Upper lobe of left lung (tissue), 6 donors: Measurements from ENCODE around the gene GPR75. TPM values are rescaled to one million over a fixed set of nuclear protein-coding genes. Genes with fewer than 3 reads are reported as not detected.

ENCODE experiments used
- ATAC-seq, 2 donors: fragments of 200-7000 bp; cut with Tn5 transposase; one replicate each; pipeline ENCODE4 v1.9.1; 2022; ENCODE audit warnings: mild to moderate bottlenecking in 2 of 2, moderate library complexity in 2 of 2; ENCODE audit not compliant: low FRiP score in 2 of 2
- DNase-seq, 2 donors: peaks; one replicate each; pipeline ENCODE4 v3.0.0-alpha.2; 2019 to 2020
- H3K27ac ChIP-seq, 4 donors: fragments of 200-600 bp; sonication (generic); one replicate each; pipeline ENCODE4 v1.5.1; 2016 to 2019
- H3K27me3 ChIP-seq, 4 donors: fragments of 200-600 bp; sonication (generic); one replicate each; pipeline ENCODE4 v1.5.1; 2017 to 2019
- H3K36me3 ChIP-seq, 4 donors: fragments of 200-600 bp; sonication (generic); one replicate each; pipeline ENCODE4 v1.5.1; 2016 to 2019
- H3K4me1 ChIP-seq, 4 donors: fragments of 200-600 bp; sonication (generic); one replicate each; pipeline ENCODE4 v1.5.1; 2018 to 2019
- H3K4me3 ChIP-seq, 4 donors: fragments of 200-600 bp; sonication (generic); one replicate each; pipeline ENCODE4 v1.5.1; 2017 to 2019; ENCODE audit warnings: mild to moderate bottlenecking in 2 of 4, moderate library complexity in 1 of 4
- H3K9me3 ChIP-seq, 4 donors: fragments of 200-600 bp; sonication (generic); one replicate each; pipeline ENCODE4 v1.5.1; 2018 to 2019
- EP300 ChIP-seq, 4 donors: sonication (generic); formaldehyde crosslinking; IDR thresholded peaks; one replicate each; pipeline ENCODE4 v1.5.1; 2017; ENCODE audit warnings: antibody characterized with exemption in 4 of 4, control low read depth in 2 of 4
- POLR2A ChIP-seq, 4 donors: fragments of 450-650 bp; IDR thresholded peaks; one replicate each; pipeline ENCODE4 v1.5.1; 2016 to 2017; ENCODE audit warnings: antibody characterized with exemption in 4 of 4, mild to moderate bottlenecking in 2 of 4
- POLR2AphosphoS5 ChIP-seq, 2 donors: sonication (generic); formaldehyde crosslinking; IDR thresholded peaks; one replicate each; pipeline ENCODE4 v1.5.1; 2017; ENCODE audit warnings: antibody characterized with exemption in 2 of 2
- WGBS, 2 donors: methylation state at CpG; one replicate each; pipeline ENCODE4 v1.1.5; 2017 to 2018; 5-methylcytosine and 5-hydroxymethylcytosine counted together
- total RNA-seq, 6 donors: library from RNA; depleted of rRNA in 4 of 6; stranded (reverse); fragments of >200 nt in 4 of 6; gene quantifications; one replicate each; pipeline versions ENCODE4 v1.1.0 to v1.2.1, GENCODE V29; 2016 to 2021
- TF ChIP-seq, protein P1 (sequence below), 6 experiments: fragments of 450-650 bp in 4 of 6; fragments of 200-600 bp in 2 of 6; sonication (generic) in 2 of 6; IDR thresholded peaks; one replicate each; pipeline ENCODE4 v1.5.1; 2016 to 2019; ENCODE audit warnings: antibody characterized with exemption in 6 of 6
- donor health status: DM: no; HTN: no; CAD: no; lungs with moderate emphysema.
- donor health status: DM: no; HTN: yes; CAD: no; lungs with severe emphysema.

Gene GPR75
- total RNA-seq, 6 donors from 2014 or later = 1.6 to 14.7 (median 3.1) TPM

DNA sequence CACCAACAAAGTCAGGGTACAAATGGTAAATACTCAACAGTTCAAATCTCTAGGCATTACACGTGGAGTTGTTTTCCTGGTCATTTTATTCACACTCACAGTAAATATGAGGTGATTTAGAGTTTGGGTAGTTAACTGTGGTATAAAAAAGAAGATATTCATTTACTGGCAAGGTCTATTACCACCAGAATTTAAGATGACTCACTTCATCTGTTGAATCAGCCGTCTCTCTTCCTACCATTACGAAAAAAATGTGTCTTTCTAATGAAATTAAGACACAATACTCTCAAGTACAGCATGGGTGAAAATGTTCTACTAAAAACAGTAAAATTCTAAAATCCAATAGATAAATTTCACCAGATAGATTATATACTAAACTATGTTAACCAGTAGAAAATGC, 21.0 kb upstream of the GPR75 start:
- TF ChIP-seq EP300 (IDR thresholded peaks at IDR 0.05) (no peak), POLR2A (IDR thresholded peaks at IDR 0.05) (no peak), POLR2AphosphoS5 (IDR thresholded peaks at IDR 0.05) (no peak)
- TF ChIP-seq, protein P1, sequence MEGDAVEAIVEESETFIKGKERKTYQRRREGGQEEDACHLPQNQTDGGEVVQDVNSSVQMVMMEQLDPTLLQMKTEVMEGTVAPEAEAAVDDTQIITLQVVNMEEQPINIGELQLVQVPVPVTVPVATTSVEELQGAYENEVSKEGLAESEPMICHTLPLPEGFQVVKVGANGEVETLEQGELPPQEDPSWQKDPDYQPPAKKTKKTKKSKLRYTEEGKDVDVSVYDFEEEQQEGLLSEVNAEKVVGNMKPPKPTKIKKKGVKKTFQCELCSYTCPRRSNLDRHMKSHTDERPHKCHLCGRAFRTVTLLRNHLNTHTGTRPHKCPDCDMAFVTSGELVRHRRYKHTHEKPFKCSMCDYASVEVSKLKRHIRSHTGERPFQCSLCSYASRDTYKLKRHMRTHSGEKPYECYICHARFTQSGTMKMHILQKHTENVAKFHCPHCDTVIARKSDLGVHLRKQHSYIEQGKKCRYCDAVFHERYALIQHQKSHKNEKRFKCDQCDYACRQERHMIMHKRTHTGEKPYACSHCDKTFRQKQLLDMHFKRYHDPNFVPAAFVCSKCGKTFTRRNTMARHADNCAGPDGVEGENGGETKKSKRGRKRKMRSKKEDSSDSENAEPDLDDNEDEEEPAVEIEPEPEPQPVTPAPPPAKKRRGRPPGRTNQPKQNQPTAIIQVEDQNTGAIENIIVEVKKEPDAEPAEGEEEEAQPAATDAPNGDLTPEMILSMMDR (IDR thresholded peaks at IDR 0.05) = no peak
- Histone ChIP-seq H3K9me3 (no peaks in the 10 kb centered on the region), H3K4me1 (no peaks in the 10 kb centered on the region), H3K27me3 (no peaks in the 10 kb centered on the region), H3K4me3 (no peak overlapping the region), H3K36me3 (peaks cover 15 to 75% (median 29%) of the 10 kb centered on the region in 4 donors), H3K27ac (no peak overlapping the region)
- no peak for DNase-seq
- WGBS, 2 donors = 83 to 88% methylated on average over 3 of the region's 3 CpGs
- peak in 1 of 2 donors; percentile 31 for ATAC-seq

DNA sequence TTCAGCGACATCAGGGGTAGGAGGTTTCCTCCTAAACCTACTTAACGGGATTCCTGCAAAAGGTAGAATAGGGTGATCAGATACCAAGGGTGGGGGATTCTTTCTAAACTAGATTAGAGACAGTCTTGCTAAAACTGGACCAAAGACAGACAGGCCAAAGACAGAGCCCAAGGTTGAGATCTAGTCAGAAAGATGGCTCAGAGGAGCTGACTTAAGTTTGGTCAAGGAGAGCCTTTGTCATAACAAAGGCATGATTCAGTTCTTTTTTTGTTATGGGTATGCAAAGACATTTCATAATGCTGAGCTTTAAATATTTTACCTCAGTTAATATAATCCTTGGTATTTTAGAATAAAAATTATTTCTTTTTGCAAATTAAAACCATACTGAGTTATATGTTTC, 17.8 kb upstream of the GPR75 start:
- WGBS, 2 donors = 96 to 97% methylated on average over 2 of the region's 2 CpGs
- no peak for DNase-seq
- H3K27me3 ChIP-seq = no peaks in the 10 kb centered on the region
- H3K36me3 ChIP-seq = peaks cover 19 to 72% (median 35%) of the 10 kb centered on the region in 4 donors
- ATAC-seq = no peak
- no peaks in the 10 kb centered on the region for H3K4me1 ChIP-seq
- H3K9me3 ChIP-seq = no peaks in the 10 kb centered on the region
- no peak overlapping the region for H3K27ac ChIP-seq
- H3K4me3 ChIP-seq = no peak overlapping the region
- TF ChIP-seq POLR2AphosphoS5 (IDR thresholded peaks at IDR 0.05) = no peak
- TF ChIP-seq POLR2A (IDR thresholded peaks at IDR 0.05) = no peak
- TF ChIP-seq, protein P1 (IDR thresholded peaks at IDR 0.05) = no peak

DNA sequence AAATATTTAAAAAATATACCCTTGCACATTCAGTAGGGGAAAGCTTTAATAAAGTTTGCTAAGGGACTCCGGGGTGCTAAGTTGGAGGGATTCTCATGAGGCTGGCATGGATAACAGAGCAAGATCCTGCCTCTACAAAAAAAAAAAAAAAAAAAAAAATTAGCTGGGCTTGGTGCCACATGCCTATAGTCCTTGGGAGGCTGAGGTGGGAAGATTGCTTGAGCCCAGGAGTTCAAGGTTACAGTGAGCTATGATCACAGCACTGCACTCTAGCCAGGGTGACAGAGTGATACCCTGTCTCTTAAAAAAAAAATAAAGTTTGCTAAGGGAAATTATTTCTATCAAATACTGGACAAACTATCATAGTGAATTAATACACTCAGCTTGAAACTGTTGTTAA, 17.3 kb upstream of the GPR75 start:
- Histone ChIP-seq H3K27ac (no peak overlapping the region), H3K36me3 (peaks cover 15 to 68% (median 35%) of the 10 kb centered on the region in 4 donors), H3K27me3 (no peaks in the 10 kb centered on the region), H3K4me1 (no peaks in the 10 kb centered on the region), H3K9me3 (no peaks in the 10 kb centered on the region), H3K4me3 (no peak overlapping the region)
- WGBS, 2 donors = 0 to 47% methylated on average over 1 of the region's 1 CpG
- TF ChIP-seq, protein P1 (IDR thresholded peaks at IDR 0.05) = no peak
- no peak for TF ChIP-seq EP300 (IDR thresholded peaks at IDR 0.05)
- no peak for TF ChIP-seq POLR2A (IDR thresholded peaks at IDR 0.05)
- TF ChIP-seq POLR2AphosphoS5 (IDR thresholded peaks at IDR 0.05) = no peak
- ATAC-seq = no peak
- no peak for DNase-seq

DNA sequence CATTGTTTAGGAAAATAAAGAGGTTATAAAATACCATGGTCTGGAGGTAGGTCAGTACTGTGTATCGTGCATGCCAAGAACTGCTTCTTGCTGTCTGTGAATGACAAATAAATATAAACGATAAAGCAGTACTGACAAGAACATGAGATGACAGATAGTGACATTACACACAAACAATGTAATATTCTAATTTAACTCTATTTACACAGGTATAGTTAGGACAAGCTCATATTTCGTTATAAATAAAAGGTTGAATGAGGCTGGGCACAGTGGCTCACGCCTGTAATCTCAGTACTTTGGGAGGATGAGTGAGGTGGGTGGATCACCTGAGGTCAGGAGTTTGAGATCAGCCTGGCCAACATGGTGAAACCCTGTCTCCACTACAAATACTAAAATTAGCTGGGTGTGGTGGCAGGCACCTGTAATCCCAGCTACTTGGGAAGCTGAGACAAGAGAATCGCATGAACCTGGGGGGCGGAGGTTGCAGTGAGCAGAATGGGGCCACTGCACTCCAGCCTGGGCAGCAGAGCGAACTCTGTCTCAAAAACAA, 14.7 kb upstream of the GPR75 start:
- H3K36me3 ChIP-seq = peaks cover 11 to 64% (median 42%) of the 10 kb centered on the region in 4 donors
- H3K4me1 ChIP-seq = no peaks in the 10 kb centered on the region
- ATAC-seq (no peak), DNase-seq (no peak)
- H3K27ac ChIP-seq = no peak overlapping the region
- no peaks in the 10 kb centered on the region for H3K9me3 ChIP-seq
- no peaks in the 10 kb centered on the region for H3K27me3 ChIP-seq
- TF ChIP-seq, protein P1 (IDR thresholded peaks at IDR 0.05) = no peak
- TF ChIP-seq POLR2AphosphoS5 (IDR thresholded peaks at IDR 0.05) (no peak), POLR2A (IDR thresholded peaks at IDR 0.05) (no peak), EP300 (IDR thresholded peaks at IDR 0.05) (no peak)
- H3K4me3 ChIP-seq = no peak overlapping the region
- WGBS, 2 donors = 92 to 95% methylated on average over 7 of the region's 7 CpGs

DNA sequence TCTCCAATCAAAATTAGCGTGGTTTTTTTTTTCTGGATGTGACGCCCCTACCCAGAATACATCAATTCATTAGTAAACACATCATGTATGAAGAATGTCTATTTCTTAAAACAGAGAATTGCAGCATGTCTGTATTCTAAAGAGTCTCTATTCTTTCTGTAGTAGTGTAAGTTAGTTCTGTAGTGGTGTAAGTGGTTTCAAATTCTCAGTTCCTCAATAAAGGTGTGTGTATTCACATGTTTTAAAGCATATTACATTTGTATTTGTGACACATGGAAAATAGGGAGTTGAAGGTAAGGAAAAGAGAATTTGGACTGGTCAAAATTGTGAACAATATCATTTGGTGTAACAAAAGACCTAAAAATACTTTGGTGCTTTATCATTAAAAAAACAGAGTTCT, 8.0 kb upstream of the GPR75 start:
- H3K27me3 ChIP-seq = no peaks in the 10 kb centered on the region
- ATAC-seq (no peak), DNase-seq (no peak)
- no peak overlapping the region for H3K4me3 ChIP-seq
- TF ChIP-seq EP300 (IDR thresholded peaks at IDR 0.05) (no peak), POLR2AphosphoS5 (IDR thresholded peaks at IDR 0.05) (no peak), POLR2A (IDR thresholded peaks at IDR 0.05) (no peak)
- TF ChIP-seq, protein P1 (IDR thresholded peaks at IDR 0.05) = no peak
- H3K36me3 ChIP-seq = peaks cover 10 to 82% (median 40%) of the 10 kb centered on the region in 4 donors
- H3K27ac ChIP-seq = no peak overlapping the region
- H3K9me3 ChIP-seq = no peaks in the 10 kb centered on the region
- WGBS, 2 donors = 98% methylated on average over 2 of the region's 2 CpGs
- H3K4me1 ChIP-seq = peaks cover 0 to 2% (median 0%) of the 10 kb centered on the region in 4 donors
